C4-2B (cell line): Measurements from ENCODE around the gene ATRX.

Source experiments
- CTCF ChIP-seq: fragments of 450-650 bp; conservative IDR thresholded peaks from 2 replicates; pipeline ENCODE4 v1.5.1; 2017; ENCODE audit warnings: mild to moderate bottlenecking
- ZFX ChIP-seq: fragments of 450-650 bp; IDR thresholded peaks from 2 replicates; pipeline ENCODE4 v1.6.1; 2017

- TF ChIP-seq CTCF (no peak), ZFX (no peak)
These were observed 258.0 kb downstream of the ATRX start for GRCh38 chrX:77528034-77528433.
